HG02759 (cell line): ENCODE data around the gene TM9SF3.
"Not testable (repeated sequence)": the region's sequence is repeated elsewhere in the genome, so short reads cannot be mapped to it uniquely, and the experiment has no call there.

Experiments used
- ATAC-seq: cut with Tn5 transposase; IDR thresholded peaks from one replicate; pipeline ENCODE4 v1.9.1; 2021; ENCODE audit warnings: mild to moderate bottlenecking, moderate library complexity; ENCODE audit not compliant: unreplicated experiment

The TM9SF3 gene

GRCh38 chr10:96600337-96600736 lies 13.5 kb upstream of the TM9SF3 start:
- no peak for ATAC-seq

GRCh38 chr10:96598846-96599245 lies 12.0 kb upstream of the TM9SF3 start:
- ATAC-seq, result no peak

DNA sequence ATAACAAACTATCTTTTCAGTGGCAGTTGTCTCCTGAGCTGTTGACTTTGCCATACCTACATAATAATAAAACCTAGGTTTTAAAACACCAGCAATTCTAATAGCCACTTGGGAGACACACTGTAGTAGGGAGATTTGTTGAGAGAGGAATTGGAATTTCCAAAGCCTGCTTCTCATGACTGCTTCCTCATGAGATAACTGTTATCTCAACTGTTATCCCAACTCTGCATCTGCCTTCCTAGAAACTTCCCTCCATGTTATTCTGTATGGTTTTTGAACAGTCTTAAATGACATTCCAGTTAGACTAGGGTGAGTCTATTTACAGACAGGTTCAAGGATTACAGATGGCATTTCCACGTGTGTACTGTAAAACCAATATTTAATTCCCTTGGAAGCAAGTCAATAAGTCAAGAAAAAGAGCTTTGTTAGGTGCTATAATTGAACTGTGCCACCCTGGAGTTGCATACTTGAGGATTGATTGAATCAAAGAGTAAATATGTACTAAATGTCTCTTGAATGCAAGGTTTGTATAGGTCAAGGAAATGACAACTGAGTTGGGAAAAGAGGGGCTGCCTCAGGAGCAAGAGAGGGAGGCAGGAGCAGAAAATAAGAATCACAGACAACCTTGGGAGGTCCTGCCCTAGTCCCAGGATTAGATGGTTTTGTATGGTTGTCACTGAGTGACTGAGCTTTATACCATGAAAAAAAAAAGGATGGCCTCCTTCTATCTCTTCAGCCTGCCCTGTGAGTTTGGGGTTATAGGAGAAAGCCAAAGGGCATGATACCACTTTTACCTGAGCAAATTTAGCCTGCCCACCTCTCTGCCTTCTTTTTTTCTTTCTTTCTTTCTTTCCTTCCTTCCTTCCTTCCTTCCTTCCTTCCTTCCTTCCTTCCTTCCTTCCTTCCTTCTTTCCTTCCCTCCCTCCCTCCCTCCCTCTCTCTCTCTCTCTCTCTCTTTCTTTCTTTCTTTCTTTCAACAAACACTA lies 9.9 kb upstream of the TM9SF3 start:
- no peak for ATAC-seq

GRCh38 chr10:96595741-96596140 lies 8.9 kb upstream of the TM9SF3 start:
- no peak for ATAC-seq

DNA sequence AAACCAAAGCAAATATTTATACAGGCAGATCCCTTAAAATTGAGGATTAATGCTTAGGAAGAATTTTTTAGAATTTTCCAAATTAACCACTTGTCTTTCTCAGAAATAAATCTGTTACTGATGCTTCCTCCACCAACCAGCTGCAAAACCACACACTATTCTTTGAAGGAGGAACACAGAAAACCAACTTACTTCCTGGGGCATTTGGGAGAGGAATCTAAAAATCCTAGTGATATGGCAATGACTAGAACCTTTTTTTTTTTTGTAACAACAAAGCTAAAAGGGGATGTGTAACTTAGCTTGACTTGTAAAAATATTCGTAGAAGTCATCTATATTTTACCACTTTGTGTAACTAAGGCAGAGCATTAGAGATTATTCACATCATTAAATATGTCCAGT lies 5.1 kb upstream of the TM9SF3 start:
- no peak for ATAC-seq

DNA sequence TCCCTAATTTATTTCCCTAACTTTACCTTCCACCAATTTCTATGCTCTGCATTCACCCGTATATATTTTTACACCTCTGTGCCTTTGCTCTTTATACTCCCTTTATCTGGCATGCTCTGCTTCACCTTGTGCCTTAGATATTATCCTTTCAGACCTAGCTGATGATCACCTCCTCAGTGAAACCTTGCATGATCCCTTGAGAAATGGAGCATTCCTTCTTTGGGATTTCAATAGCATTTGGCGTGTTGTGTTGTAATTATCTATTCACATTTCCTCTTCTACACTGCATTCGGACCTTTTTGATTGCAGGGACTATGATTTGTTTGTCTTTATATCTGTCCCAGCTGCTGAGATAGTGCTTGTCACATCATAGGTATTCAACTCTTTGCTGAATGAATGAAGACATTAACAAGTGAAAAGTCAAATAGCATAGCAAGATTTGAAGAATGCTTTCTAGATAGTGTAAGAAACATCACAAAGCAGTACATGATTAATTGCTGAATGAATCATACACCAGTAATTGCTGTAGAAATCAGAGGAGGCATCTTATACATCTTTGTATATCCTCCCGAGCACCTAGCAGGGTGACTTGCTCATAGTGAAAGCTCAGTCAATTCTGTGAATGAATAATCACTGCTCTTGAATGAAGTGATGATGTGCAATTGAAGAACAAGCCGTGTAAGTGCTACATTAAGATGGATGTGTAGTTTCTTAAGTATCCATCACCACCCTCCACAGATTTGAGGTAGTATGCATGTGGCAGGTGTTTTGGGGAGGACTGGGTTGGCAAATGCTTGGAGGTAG lies 2.0 kb upstream of the TM9SF3 start:
- peak; percentile 34 for ATAC-seq

- ATAC-seq, result no peak
Measured at GRCh38 chr10:96588060-96588554, 1.3 kb upstream of the TM9SF3 start.

DNA sequence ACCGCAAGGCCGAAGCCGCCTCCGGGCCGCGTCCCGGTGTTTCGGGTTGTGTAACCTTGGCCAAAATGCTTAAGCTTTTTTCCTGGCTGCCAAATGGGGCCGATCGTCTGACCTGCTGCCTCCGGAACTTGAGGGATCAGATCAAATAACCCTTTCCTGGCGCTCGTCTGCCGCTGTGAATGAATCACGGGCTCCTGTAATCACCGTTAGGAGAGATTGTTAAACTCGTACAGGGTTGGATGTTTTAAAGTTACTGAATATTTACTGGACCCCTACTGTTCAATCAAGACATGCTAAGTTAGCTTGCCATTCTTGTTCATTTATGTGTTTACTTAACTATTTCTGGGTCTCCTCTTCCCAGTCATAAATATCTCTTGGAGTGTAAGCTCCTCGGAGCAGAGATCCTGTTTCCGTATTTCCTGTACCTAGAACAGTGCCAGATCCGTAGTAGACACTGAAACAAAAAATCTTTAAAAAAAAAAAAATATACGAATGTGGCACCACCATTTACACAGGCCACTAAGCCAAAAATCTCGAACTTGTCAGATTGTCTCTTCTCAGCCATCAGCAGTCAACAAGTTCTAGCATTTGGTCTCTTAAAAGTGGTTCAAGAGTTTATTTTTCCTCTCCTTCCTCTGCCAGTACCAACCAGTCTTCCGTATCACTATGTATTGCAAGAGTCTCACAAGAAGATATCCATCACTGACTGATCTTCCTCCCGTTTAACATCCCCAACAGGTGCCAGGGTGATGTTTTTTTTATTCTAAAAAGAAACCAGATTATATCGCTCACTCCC lies 650 bp upstream of the TM9SF3 start:
- ATAC-seq, result no peak

- ATAC-seq, result no peak
Measured at GRCh38 chr10:96585736-96586418, 935 bp downstream of the TM9SF3 start.

GRCh38 chr10:96584474-96584873 lies 2.3 kb downstream of the TM9SF3 start:
- ATAC-seq, result no peak

DNA sequence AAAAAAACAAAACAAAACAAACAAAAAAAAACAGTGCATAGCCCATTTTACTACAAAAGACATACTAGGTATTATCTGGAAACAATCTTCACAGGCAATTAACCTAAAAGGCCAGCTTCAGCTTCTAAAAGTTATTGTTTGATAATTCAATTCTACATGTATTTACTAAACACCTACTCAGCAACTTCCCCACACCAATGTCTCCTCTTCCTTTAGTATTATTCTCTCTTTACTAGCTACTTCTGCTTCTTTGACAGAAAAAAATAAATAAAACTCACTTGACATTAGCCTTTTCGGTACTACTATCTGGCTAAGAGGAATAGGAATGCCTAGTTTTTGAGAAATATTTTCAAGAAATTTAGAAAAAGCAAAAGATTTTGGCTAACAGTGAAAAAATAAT lies 2.8 kb downstream of the TM9SF3 start:
- no peak for ATAC-seq

DNA sequence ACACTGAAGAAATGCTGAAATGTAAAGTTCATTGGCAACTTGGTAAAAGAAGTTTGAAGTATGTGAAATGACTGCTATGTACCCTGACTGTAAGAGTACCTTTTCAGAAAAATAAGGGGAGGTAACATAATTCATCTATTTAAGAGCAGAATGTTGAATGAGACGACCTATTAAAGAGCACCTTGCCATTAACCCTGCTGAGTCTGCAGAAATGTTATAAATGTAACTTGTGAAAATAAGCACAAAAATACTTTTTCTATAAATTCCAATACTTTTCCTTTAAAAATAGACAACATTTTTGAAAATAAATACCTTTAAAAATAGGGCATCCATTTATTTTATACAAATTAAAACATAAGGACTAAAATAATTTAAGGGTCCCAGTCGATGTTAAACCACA lies 7.7 kb downstream of the TM9SF3 start:
- ATAC-seq, result no peak

DNA sequence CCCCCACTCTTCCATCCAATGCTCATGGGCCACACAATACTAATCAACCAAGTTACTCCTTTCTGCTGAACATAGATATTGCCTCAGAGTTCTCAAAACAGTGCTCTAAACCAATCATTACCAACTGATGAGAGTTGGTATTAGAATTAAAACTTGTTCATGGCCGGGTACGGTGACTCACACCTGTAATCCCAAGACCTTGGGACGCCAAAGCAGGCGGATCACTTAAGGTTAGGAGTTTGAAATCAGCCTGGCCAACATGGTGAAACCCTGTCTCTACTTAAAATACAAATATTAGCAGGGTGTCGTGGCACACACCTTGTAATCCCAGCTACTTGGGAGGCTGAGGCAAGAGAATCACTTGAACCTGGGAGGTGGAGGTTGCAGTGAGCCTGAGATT lies 8.2 kb downstream of the TM9SF3 start:
- no peak for ATAC-seq

DNA sequence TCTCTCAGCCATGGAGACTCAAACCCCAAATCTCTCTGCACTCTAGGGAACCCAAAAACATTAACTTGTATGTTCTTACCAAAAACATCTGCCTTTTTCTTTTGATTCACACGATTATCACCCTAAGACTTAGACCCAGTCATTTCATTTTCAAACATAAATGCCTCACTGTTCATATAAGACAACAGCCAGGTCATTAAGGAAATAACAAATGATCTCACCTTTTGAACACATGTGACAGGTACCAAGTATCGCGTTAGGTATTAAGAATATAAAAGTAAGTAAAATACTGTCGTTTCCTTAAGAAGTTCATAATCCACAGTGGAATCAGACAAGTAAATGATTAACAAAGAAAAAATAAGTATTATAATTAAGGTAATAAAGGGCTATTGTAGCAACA lies 8.8 kb downstream of the TM9SF3 start:
- ATAC-seq, result no peak

GRCh38 chr10:96577069-96577468 lies 9.7 kb downstream of the TM9SF3 start:
- no peak for ATAC-seq

GRCh38 chr10:96576277-96576980 lies 10.4 kb downstream of the TM9SF3 start:
- ATAC-seq, result no peak

- not testable (repeated sequence) for ATAC-seq
Measured at GRCh38 chr10:96574564-96574963, 12.2 kb downstream of the TM9SF3 start.

GRCh38 chr10:96573036-96573435 lies 13.8 kb downstream of the TM9SF3 start:
- ATAC-seq, result no peak
